ENCODE measurements around the gene DOP1A. TPM values are rescaled to one million over a fixed set of nuclear protein-coding genes. Genes with fewer than 3 reads are reported as not detected.

DOP1A gene
- total RNA-seq, 1 donor from 2014 or later = 4.4 TPM

DNA sequence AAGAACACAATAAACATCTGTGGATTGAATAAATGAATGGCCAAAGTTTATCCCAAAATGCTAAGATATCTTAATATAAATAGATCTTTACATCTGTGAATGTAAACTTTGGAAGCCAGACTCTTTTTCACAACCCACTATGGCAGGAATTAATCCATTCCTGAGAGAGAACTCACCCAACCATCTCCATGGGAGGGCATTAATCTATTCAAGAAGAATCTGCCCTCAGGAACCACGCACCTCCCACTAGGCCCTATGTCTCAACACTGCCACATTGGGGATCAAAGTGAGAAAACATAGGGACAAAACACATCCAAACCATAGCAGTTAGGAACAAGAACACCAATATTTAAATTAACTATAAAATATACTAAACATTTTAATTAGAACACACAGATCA, 5.2 kb upstream of the DOP1A start:
- H3K4me3 ChIP-seq (ENCODE audit: low read depth, low read length) = no peak overlapping the region
- no peak for DNase-seq (ENCODE audit: low read depth)
- TF ChIP-seq, protein P1, sequence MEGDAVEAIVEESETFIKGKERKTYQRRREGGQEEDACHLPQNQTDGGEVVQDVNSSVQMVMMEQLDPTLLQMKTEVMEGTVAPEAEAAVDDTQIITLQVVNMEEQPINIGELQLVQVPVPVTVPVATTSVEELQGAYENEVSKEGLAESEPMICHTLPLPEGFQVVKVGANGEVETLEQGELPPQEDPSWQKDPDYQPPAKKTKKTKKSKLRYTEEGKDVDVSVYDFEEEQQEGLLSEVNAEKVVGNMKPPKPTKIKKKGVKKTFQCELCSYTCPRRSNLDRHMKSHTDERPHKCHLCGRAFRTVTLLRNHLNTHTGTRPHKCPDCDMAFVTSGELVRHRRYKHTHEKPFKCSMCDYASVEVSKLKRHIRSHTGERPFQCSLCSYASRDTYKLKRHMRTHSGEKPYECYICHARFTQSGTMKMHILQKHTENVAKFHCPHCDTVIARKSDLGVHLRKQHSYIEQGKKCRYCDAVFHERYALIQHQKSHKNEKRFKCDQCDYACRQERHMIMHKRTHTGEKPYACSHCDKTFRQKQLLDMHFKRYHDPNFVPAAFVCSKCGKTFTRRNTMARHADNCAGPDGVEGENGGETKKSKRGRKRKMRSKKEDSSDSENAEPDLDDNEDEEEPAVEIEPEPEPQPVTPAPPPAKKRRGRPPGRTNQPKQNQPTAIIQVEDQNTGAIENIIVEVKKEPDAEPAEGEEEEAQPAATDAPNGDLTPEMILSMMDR (conservative IDR thresholded peaks at IDR 0.05; ENCODE audit: low read depth, low read length) = no peak

DNA sequence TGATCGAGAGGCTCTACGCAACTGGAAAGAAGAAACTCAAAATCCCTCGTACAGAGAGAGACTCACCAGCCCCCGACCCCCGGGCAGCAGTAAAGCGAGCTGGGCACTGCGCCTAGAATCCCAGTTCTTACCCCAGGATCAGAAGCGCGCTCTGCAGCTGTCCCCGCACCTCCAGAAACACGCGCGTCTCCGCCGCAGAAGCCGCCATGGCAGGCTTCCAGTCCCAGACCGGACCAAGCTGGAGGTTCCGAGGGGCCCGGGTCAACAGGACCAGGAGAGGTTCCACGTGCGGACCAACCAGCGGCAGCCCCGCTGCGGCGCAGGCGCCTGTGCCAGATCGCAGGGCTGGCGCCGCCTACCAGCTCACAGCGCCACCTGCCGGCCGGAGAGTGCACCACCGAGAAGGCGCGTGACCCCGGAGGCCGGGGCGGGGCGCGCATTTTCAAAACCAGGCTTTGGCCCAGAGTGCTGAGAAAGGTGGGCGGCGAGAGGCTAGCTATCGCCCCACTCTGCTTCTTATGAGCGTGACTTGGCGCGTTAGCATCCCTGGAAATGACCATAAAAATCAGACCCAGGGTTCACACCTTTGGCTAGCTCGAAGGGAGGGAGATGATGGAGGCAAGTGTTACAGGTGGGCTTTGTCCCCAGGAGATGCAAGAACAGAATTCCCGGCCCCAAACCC, 1.8 kb upstream of the DOP1A start, which contains the start of gene UBE3D:
TSS of gene UBE3D (minus strand) at position 331 of the 682 bp plus-strand sequence. CDS start at position 208, 123 bp downstream.
- DNase-seq (ENCODE audit: low read depth) = no peak
- TF ChIP-seq, protein P1 (conservative IDR thresholded peaks at IDR 0.05; ENCODE audit: low read depth, low read length) = peak; percentile 81
- H3K4me3 ChIP-seq (ENCODE audit: low read depth, low read length) = peak within 1 kb of the TSS; percentile 76

DNA sequence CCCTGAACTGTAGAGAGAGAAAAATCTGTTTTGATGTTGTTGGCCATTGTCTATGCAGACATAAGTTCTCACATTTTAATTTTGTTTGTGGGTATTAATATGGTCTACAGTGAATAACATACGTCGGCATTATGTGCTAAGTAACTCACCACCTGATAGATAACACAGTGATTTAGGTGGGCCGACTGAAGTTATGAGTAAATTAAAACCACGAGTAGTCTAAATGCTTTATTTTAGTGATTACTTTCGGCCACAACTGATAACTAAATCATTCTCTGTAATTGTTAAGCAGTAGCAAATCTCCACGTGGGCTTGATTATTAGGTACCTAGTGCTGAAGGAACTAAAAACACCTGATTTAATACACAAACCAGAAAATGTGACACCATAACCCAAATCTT, 1.1 kb downstream of the DOP1A start:
- TF ChIP-seq, protein P1 (conservative IDR thresholded peaks at IDR 0.05; ENCODE audit: low read depth, low read length) = no peak
- H3K4me3 ChIP-seq (ENCODE audit: low read depth, low read length) = peak overlapping the region; percentile 77
- DNase-seq (ENCODE audit: low read depth) = no peak

DNA sequence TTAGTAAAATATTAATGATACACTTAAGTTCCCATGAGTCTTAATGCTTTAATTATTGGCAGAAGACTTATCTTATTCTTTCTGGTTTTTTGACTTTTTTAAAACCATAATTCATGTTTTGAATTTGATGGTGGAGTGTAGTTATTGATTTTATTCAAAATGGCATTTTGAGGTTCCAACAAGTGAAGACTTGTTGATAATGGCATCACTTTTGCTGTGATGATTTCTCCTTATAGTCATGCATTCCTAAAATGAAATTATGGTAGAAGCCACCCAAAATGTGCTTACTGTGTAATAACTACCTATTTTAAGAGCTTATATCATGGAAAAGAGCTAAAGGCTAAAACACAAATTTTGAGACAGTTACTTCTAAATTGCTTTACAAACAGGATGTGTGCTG, 2.2 kb downstream of the DOP1A start:
- TF ChIP-seq, protein P1 (conservative IDR thresholded peaks at IDR 0.05; ENCODE audit: low read depth, low read length) = no peak
- H3K4me3 ChIP-seq (ENCODE audit: low read depth, low read length) = no peak overlapping the region
- no peak for DNase-seq (ENCODE audit: low read depth)

DNA sequence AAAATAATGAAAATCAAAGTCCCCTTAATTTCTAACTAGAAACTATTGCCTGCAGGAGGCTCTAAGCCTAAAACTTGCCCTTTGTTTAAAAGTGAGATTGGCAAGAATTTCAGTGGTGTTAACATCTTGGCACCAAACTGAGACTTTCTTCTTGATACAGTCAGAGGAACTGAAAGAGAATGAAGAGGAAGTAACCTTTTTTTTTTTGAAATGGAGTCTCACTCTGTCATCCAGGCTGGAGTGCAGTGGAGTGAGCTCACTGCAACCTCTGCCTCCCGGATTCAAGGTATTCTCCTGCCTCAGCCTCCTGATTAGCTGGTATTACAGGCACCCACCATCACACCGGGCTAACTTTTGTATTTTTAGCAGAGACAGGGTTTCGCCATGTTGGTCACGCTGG, 3.6 kb downstream of the DOP1A start:
- peak overlapping the region; percentile 26 for H3K4me3 ChIP-seq (ENCODE audit: low read depth, low read length)

DNA sequence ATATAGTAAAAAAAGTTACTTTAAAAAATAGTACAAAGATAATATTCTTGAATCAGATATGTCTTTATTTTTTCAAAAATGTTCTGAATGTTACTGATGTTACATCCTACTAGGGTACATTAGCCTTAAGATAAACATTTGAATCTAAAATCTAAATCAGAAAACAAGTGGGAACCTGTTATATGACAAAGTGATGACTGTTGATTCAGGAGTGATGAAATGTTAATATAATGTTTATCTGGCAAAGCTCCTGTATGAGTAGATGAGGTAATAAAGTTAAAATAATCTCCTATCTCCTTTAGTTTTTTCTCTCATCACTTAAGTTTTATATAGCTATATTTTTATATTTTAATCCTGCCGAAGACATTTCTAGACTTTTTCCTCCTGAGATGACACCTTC, 4.2 kb downstream of the DOP1A start:
- no peak for DNase-seq (ENCODE audit: low read depth)
- no peak overlapping the region for H3K4me3 ChIP-seq (ENCODE audit: low read depth, low read length)
- TF ChIP-seq, protein P1 (conservative IDR thresholded peaks at IDR 0.05; ENCODE audit: low read depth, low read length) = no peak

More for the DNA sequence above, 3.6 kb downstream of the DOP1A start:
- TF ChIP-seq, protein P1 (conservative IDR thresholded peaks at IDR 0.05; ENCODE audit: low read depth, low read length) = no peak
- DNase-seq (ENCODE audit: low read depth) = no peak

DNA sequence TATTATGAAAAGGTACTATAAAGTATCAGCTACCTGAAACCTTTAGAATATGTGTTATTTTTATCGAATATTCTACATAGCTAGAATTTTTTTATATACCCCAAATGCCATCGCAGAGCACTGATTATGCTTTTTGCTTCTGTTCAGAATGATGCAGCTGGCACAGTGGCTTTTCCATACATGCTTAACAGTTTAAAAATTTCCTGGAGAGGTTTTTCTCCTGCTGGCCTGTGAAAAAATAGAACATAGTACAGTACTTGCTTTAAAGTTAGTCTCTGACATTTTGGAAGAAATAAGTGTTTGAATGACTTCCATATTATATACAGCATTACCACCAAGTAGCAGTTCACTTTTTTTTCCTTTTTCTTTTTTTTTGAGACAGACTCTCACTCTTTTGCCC, 5.3 kb downstream of the DOP1A start:
- H3K4me3 ChIP-seq (ENCODE audit: low read depth, low read length) = no peak overlapping the region
- no peak for DNase-seq (ENCODE audit: low read depth)
- TF ChIP-seq, protein P1 (conservative IDR thresholded peaks at IDR 0.05; ENCODE audit: low read depth, low read length) = no peak

All from epithelial cell of proximal tubule (primary cell).